HG03558 (cell line): ENCODE measurements around the gene TBC1D24.
"Not testable (repeated sequence)": the region's sequence is repeated elsewhere in the genome, so short reads cannot be mapped to it uniquely, and the experiment has no call there.

ENCODE experiments used
- ATAC-seq: cut with Tn5 transposase; IDR thresholded peaks from one replicate; pipeline ENCODE4 v1.9.1; 2021; ENCODE audit warnings: moderate number of reproducible peaks; ENCODE audit not compliant: unreplicated experiment; ENCODE audit errors: extremely low read depth

Gene TBC1D24

DNA sequence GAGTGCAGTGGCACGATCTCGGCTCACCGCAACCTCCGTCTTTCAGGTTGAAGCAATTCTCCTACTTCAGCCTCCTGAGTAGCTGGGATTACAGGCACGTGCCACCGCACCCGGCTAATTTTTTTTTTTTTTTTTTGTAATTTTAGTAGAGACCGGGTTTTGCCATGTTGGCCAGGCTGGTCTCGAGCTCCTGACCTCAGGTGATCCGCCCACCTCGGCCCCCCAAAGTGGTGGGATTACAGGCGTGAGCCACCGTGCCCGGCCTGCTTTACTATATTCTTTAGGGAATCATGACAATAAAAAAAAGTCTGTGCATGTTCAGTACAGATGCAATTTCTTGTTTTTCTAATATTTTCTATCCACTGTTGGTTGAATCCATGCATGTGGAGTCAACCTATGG is 68.8 kb downstream of the TBC1D24 start:
- not testable (repeated sequence) for ATAC-seq

DNA sequence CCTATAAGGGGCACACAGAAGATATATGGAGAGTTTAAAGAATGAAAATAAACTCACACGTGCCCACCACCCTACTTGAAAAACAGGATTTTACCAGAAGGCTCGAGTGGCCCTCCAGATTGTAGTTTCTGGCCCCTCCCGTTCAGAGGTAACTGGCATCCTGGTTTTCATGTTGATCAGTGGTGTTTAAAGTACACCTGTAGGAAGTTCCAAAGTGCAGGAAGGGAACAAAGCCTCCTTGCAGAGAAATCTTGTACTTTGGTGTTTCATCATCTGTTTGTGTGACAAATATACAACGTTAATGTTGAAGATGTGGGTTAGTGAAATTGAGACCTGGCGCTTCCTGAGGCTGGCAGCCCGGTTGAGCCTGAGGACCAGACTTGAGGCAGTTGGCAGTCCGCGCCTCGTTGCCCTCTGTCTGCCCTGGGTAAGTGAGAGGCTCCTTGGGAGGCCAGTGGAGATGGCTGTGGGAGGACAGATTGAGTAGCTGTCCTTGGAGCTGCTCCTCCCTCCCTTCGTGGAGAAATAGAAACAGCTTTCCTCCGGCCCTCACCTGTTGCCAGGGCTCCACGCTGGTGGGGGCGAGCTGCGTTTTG is 75.5 kb downstream of the TBC1D24 start:
- not testable (repeated sequence) for ATAC-seq

DNA sequence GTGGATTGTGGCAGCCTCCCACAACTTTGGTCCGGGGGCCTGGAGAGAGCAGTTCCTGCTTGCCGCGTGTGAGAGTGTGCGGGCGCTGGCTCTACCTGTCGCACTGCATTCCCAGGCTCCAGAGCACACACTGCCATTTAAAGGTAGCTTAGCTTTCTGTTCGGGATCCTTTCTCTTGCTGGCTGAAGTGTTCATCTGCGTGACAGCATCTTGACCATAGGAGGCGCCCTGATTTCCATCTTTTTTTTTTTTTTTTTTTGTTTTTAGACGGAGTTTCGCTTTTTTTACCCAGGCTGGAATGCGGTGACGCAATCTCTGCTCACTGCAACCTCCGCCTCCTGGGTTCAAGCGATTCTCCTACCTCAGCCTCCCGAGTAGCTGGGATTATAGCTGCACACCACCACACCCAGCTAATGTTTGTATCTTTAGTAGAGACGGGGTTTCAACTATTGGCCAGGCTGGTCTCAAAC is 76.5 kb downstream of the TBC1D24 start:
- not testable (repeated sequence) for ATAC-seq

DNA sequence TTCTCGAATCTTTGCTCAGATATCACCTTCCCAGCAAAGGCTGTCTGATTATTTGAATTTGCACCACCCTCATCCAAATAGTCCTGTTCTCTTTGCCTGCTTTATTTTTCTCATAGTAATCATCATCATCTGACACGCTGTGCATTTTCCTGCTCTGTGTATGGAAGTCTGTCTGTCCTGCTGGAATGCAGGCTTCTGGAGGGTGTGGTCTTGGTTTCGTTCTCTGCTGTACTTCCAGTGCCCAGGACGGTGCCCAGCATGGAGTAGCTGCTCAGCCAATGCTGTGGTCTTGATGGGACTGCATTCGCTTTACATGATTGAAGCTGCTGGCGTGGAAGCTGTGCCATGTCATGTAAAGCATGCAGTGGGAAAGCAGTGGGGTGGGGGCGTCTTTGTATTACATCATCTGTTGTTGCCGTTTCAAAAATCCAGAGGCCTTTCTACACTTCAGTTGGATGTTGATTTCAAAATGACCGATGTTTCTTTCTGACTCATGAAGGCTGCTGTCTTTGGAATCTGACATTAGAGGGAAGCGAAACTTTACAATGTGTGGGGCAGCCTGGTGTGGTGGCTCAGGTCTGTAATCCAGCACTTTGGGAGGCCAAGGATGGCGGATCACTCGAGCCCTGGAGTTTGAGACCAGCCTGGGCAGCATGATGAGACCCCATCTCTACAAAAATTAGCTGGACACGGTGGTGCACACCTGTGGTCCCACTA is 79.9 kb downstream of the TBC1D24 start:
- ATAC-seq, result not testable (repeated sequence)
